Gastrocnemius medialis (tissue), 4 donors: ENCODE data around the gene MFAP2. TPM values are rescaled to one million over a fixed set of nuclear protein-coding genes. Genes with fewer than 3 reads are reported as not detected.

Experiments
- ATAC-seq, 2 donors: fragments of 150-250 bp; one replicate each; pipeline ENCODE4 v1.9.1; 2016
- DNase-seq, 2 donors: peaks; one replicate each; pipeline ENCODE4 v3.0.0-alpha.2; 2019
- H3K27ac ChIP-seq, 4 donors: fragments of 200-600 bp; sonication (generic); 1 replicate in 1 of 4; 2 replicates in 3 of 4; pipeline ENCODE4 v1.5.1; 2016 to 2018; ENCODE audit warnings: mild to moderate bottlenecking in 2 of 4, moderate library complexity in 1 of 4
- H3K27me3 ChIP-seq, 3 donors: fragments of 200-600 bp; sonication (generic) in 2 of 3; 1 replicate in 1 of 3; 2 replicates in 2 of 3; pipeline versions ENCODE4 v1.5.1 to v1.6.0; 2016 to 2019; ENCODE audit warnings: mild to moderate bottlenecking in 1 of 3, moderate library complexity in 1 of 3
- H3K36me3 ChIP-seq, 2 donors: fragments of 200-600 bp; sonication (generic) in 1 of 2; one replicate each; pipeline ENCODE4 v1.5.1; 2017 to 2018
- H3K4me1 ChIP-seq, 2 donors: fragments of 200-600 bp; sonication (generic) in 1 of 2; one replicate each; pipeline ENCODE4 v1.5.1; 2016 to 2017; ENCODE audit warnings: mild to moderate bottlenecking in 2 of 2
- H3K4me3 ChIP-seq, 4 donors: fragments of 200-600 bp; sonication (generic) in 3 of 4; 1 replicate in 1 of 4; 2 replicates in 3 of 4; pipeline ENCODE4 v1.5.1; 2016 to 2019; ENCODE audit warnings: mild to moderate bottlenecking in 2 of 4
- H3K9me3 ChIP-seq, 3 donors: fragments of 200-600 bp; sonication (generic) in 2 of 3; 1 replicate in 1 of 3; 2 replicates in 2 of 3; pipeline ENCODE4 v1.5.1; 2016 to 2019
- POLR2A ChIP-seq, 2 donors: fragments of 450-650 bp; IDR thresholded peaks; one replicate each; pipeline ENCODE4 v1.6.1; 2017; ENCODE audit warnings: antibody characterized with exemption in 2 of 2, mild to moderate bottlenecking in 2 of 2, moderate library complexity in 2 of 2
- in situ Hi-C, 4 donors: fragments of 200-750 bp; cut with MboI; loops; one replicate each; pipeline versions ENCODE4 v1.15.0 to v1.8.0; 2017; ENCODE audit warnings: low sequenced_read_pairs in 4 of 4
- intact Hi-C: fragments of 100-400 bp; cut with DNase I; formaldehyde crosslinking; loops from one replicate; pipeline ENCODE4 v1.15.1; 2023; ENCODE audit warnings: low total_unique reads
- total RNA-seq, 4 donors: library from RNA; depleted of rRNA; stranded (reverse); fragments of >200 nt; gene quantifications; one replicate each; pipeline versions ENCODE4 v1.1.0 to v1.2.3, GENCODE V29; 2016
- TF ChIP-seq, protein P1 (sequence below), 5 experiments: fragments of 450-650 bp in 3 of 5; fragments of 200-600 bp in 2 of 5; sonication (generic) in 2 of 5; IDR thresholded peaks in 4 of 5; conservative IDR thresholded peaks in 1 of 5; 1 replicate in 4 of 5; 2 replicates in 1 of 5; pipeline ENCODE4 v1.5.1; 2016 to 2019; ENCODE audit warnings: antibody characterized with exemption in 5 of 5, mild to moderate bottlenecking in 3 of 5, moderate library complexity in 3 of 5

The MFAP2 gene
- total RNA-seq, 4 donors from 2014 or later = 0.34 to 1.8 (median 0.36) TPM; not detected in 1

DNA sequence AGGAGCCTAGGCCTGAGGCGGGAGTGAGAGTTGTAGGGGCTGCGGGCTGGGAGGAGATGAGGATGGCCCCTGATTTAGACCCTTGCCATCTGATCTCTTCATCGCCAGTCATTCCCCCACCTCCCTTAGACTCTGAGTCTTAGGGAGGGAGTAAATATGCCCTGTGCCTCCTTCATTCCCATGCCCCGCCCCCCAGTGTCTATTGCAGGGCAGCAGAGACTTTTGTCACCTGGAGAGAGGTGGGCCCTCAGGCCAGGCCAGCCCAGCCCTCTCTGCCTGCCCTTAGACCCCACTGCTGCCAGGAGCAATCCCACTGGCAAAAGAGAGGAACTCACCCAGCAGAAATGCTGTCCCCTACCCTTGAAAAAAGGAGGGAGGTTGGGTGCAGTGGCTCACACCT lies 3.2 kb upstream of the MFAP2 start:
- DNase-seq (no peak), ATAC-seq (no peak)
- H3K4me1 ChIP-seq = no peaks in the 10 kb centered on the region
- no peak overlapping the region for H3K4me3 ChIP-seq
- no peaks in the 10 kb centered on the region for H3K9me3 ChIP-seq
- no peak for TF ChIP-seq POLR2A (IDR thresholded peaks at IDR 0.05)
- TF ChIP-seq, protein P1, sequence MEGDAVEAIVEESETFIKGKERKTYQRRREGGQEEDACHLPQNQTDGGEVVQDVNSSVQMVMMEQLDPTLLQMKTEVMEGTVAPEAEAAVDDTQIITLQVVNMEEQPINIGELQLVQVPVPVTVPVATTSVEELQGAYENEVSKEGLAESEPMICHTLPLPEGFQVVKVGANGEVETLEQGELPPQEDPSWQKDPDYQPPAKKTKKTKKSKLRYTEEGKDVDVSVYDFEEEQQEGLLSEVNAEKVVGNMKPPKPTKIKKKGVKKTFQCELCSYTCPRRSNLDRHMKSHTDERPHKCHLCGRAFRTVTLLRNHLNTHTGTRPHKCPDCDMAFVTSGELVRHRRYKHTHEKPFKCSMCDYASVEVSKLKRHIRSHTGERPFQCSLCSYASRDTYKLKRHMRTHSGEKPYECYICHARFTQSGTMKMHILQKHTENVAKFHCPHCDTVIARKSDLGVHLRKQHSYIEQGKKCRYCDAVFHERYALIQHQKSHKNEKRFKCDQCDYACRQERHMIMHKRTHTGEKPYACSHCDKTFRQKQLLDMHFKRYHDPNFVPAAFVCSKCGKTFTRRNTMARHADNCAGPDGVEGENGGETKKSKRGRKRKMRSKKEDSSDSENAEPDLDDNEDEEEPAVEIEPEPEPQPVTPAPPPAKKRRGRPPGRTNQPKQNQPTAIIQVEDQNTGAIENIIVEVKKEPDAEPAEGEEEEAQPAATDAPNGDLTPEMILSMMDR (IDR thresholded peaks at IDR 0.05 in 4 of 5, conservative IDR thresholded peaks at IDR 0.05 in 1 of 5) = no peak
- H3K27me3 ChIP-seq = peaks cover 4 to 14% (median 13%) of the 10 kb centered on the region in 3 donors
- in situ Hi-C loops (no loop called here), intact Hi-C loops (no loop called here)
- H3K36me3 ChIP-seq = peaks cover 0 to 18% of the 10 kb centered on the region in 2 donors
- H3K27ac ChIP-seq = no peak overlapping the region

DNA sequence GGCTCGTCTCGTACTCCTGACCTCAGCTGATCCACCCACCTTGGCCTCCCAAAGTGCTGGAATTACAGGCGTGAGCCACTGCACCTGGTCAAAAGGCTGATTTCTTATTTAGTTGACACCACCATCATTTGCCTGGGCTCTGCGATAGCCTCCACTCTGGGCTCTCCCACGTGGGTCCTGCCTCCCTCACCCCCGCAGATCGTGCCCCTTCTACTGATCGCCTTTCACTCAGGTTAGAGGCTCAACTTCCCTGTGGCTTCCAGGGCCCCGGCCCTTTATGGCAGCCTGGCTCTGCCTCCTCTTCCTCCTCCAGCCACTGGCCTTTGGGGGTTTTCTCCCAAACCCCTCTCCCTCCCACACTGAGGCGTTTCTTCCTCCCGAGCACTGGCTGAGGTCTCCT lies 2.5 kb upstream of the MFAP2 start:
- Histone ChIP-seq H3K27me3 (peaks cover 4 to 14% (median 13%) of the 10 kb centered on the region in 3 donors), H3K36me3 (peaks cover 0 to 12% of the 10 kb centered on the region in 2 donors), H3K9me3 (no peaks in the 10 kb centered on the region), H3K4me1 (no peaks in the 10 kb centered on the region), H3K27ac (no peak overlapping the region), H3K4me3 (no peak overlapping the region)
- ATAC-seq (no peak), DNase-seq (no peak)
- intact Hi-C loops = no loop called here
- in situ Hi-C loops = no loop called here
- TF ChIP-seq POLR2A (IDR thresholded peaks at IDR 0.05) = no peak

DNA sequence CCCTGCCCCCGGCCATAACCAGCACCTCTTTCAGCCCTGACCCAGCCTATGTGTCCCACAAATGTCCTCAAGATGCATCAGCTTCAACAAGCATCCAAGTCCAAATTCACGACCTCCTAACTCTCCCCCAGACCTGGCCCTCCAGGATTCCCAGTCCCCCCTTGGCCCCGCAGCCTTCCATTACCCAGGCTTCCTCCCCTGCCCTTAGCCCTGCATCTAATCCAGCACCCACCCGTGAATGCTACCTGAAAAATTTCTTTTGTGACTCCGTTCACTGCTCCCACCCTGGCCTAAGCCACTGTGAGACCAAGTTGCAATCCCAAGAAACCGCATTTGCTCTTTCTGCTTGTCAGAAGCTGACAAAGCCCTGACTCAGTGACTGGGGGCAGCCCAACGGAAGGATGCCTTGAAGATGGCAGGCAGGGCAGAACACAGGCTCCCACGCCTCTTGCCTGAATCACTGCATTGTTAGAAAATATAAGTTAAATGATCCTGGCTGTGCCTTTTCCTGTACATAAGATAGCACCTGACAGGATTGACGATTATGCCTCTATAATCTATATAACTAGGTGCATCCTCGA lies 939 bp upstream of the MFAP2 start:
- no peaks in the 10 kb centered on the region for H3K36me3 ChIP-seq
- DNase-seq (no peak), ATAC-seq (no peak)
- intact Hi-C loops = no loop called here
- no peak for TF ChIP-seq POLR2A (IDR thresholded peaks at IDR 0.05)
- TF ChIP-seq, protein P1 (IDR thresholded peaks at IDR 0.05 in 4 of 5, conservative IDR thresholded peaks at IDR 0.05 in 1 of 5) = no peak
- no peaks in the 10 kb centered on the region for H3K4me1 ChIP-seq
- no peaks in the 10 kb centered on the region for H3K9me3 ChIP-seq
- in situ Hi-C loops = no loop called here
- H3K27ac ChIP-seq = no peak overlapping the region
- peaks cover 4 to 14% (median 13%) of the 10 kb centered on the region in 3 donors for H3K27me3 ChIP-seq
- no peak overlapping the region for H3K4me3 ChIP-seq

DNA sequence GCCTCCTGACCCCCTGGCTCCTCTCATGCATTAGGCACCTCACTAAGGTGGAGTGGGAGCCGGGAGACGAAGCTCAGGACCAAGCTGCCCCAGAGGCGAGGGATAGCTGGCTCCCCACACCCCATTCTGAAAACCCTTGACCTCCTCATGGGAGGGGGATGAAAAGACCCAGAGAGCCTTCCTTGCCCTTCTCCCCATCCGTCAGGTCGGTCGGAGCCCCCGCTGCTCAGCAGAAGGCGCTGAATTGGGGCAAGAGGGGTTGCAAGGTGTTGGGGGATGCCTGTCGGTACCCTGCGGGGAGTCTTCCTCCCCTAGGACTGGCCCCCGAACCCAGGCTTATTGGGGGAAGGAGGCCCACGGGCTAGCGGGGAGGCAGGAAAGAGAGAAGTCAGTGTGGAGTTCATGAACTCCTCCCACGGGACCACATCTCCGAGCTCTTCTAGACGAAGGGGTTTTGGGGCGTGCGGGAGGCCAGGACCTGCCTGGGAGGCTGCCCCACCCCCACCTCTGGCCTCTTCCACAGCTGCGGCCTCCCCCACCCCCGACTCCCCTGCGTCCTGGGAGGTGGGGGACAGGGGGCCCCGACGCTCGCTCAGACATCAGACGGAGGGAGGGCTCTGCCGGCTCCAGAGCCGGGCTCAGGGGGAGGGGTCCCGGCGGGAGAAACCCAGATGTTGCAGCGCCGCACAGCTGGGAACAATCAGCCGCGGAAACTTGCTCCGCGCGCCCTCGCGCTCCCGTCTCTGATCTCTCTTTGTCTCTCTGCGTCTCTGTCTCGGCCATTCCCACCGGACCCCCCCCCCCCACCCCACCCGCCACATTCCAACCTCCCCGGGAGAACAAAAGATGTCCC lies 719 bp downstream of the MFAP2 start:
- Histone ChIP-seq H3K9me3 (no peaks in the 10 kb centered on the region), H3K27ac (peak overlapping the region in 2 of 4 donors; percentile 43 to 50), H3K4me1 (no peaks in the 10 kb centered on the region), H3K36me3 (no peaks in the 10 kb centered on the region), H3K4me3 (peak overlapping the region in 3 of 4 donors; percentile 22 to 30 (median 22)), H3K27me3 (peaks cover 4 to 14% (median 13%) of the 10 kb centered on the region in 3 donors)
- no peak for ATAC-seq
- intact Hi-C loops = no loop called here
- TF ChIP-seq, protein P1 (IDR thresholded peaks at IDR 0.05 in 4 of 5, conservative IDR thresholded peaks at IDR 0.05 in 1 of 5) = no peak
- no peak for TF ChIP-seq POLR2A (IDR thresholded peaks at IDR 0.05)
- in situ Hi-C loops = no loop called here
- DNase-seq = no peak
